Stimulated activated naive CD8-positive, alpha-beta T cell treated with anti-CD3 and anti-CD28 coated beads, Interleukin-15, amount 100 ng/mL, for 72 hours (primary cell): ENCODE measurements around the gene ARID1B.

Source experiments
- ATAC-seq: fragments of 150-1000 bp; cut with Tn5 transposase; 2 replicates; pipeline ENCODE4 v1.10.0; 2021; ENCODE audit warnings: mild to moderate bottlenecking, moderate library complexity
- DNase-seq, 2 donors: peaks; one replicate each; pipeline ENCODE4 v3.0.0; 2021 to 2022
- H3K27ac Mint-ChIP-seq, 2 donors: one replicate each; pipeline ENCODE4 v1.8.0; 2022; ENCODE audit warnings: mild to moderate bottlenecking in 2 of 2, mixed read lengths in 2 of 2, moderate library complexity in 2 of 2
- H3K27me3 Mint-ChIP-seq: one replicate; pipeline ENCODE4 v1.8.0; 2022; ENCODE audit warnings: mixed read lengths
- H3K4me1 Mint-ChIP-seq: one replicate; pipeline ENCODE4 v1.8.0; 2022; ENCODE audit warnings: mild to moderate bottlenecking, mixed read lengths
- H3K4me3 Mint-ChIP-seq, 2 donors: one replicate each; pipeline ENCODE4 v1.8.0; 2022; ENCODE audit warnings: mild to moderate bottlenecking in 2 of 2, mixed read lengths in 2 of 2, moderate library complexity in 1 of 2
- H3K9me3 Mint-ChIP-seq, 2 donors: one replicate each; pipeline ENCODE4 v1.8.0; 2022; ENCODE audit warnings: mixed read lengths in 2 of 2

ARID1B gene

DNA sequence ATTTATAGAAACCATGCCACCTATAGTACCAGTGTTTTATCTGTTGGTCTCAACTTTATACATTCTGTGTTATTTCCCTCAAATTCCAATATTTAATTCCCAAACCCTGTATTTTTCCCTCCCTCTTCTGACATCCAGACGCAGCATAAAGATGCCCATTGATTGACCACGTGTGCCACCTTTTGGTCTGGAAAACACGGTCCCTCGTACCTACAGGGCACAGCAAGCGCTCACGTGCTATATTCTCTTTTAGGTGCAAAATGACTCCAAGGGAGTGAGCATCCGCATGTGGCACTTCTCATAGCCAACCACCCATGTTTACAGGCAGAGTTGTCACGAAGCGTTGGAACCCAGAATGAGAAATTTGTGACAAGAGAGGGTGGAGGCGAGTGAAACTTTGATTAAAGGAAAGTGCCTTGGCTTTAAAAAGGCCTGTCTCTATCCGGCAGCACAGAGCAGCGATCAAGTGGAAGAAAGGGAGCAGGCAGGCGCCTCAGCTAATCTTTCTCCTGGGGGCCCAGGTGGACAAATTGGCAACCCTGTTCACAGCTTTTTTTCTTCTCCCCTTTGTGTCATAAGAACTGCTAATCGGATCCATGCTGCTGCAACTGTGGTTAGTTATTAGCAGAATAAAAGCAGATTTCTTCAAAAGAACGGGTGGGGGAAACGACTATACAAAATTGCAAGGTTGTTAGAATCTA is 320.2 kb downstream of the ARID1B start:
- Mint-ChIP-seq H3K27ac (peak overlapping the region; percentile 72 to 80), H3K27me3 (no peaks in the 10 kb centered on the region), H3K4me1 (peaks cover 58% of the 10 kb centered on the region), H3K9me3 (no peaks in the 10 kb centered on the region), H3K4me3 (no peak overlapping the region)
- ATAC-seq, result no peak
- DNase-seq, result no peak

DNA sequence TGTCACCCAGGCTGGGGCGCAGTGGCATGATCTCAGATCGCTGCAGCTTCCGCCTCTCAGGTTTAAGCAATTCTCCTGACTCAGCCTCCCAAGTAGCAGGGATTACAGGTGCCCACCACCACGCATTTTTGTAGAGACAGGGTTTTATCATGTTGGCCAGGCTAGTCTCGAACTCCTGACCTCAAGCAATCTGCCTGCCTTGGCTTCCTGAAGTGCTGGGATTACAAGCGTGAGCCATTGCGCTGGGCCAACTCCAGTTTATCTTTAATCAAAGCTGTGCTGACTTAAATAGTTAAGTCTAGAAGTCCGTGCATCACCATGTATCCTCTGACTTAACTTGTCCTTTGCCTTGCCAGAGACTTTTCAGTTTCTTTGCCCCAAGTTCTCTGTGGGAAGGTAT is 321.8 kb downstream of the ARID1B start:
- no peak for ATAC-seq

GRCh38 chr6:157099912-157100593 is 322.9 kb downstream of the ARID1B start:
- DNase-seq (peak; percentile 44 to 65), ATAC-seq (peak; percentile 99)
- peak overlapping the region; percentile 47 to 54 for H3K4me3 Mint-ChIP-seq
- peak overlapping the region; percentile 78 to 87 for H3K27ac Mint-ChIP-seq
- H3K9me3 Mint-ChIP-seq, result no peaks in the 10 kb centered on the region
- no peaks in the 10 kb centered on the region for H3K27me3 Mint-ChIP-seq
- H3K4me1 Mint-ChIP-seq, result peaks cover 52% of the 10 kb centered on the region

More for the DNA sequence above, 321.8 kb downstream of the ARID1B start:
- DNase-seq, result no peak
- H3K9me3 Mint-ChIP-seq, result no peaks in the 10 kb centered on the region
- H3K27me3 Mint-ChIP-seq, result no peaks in the 10 kb centered on the region
- no peak overlapping the region for H3K4me3 Mint-ChIP-seq
- no peak overlapping the region for H3K27ac Mint-ChIP-seq
- H3K4me1 Mint-ChIP-seq, result peaks cover 52% of the 10 kb centered on the region

DNA sequence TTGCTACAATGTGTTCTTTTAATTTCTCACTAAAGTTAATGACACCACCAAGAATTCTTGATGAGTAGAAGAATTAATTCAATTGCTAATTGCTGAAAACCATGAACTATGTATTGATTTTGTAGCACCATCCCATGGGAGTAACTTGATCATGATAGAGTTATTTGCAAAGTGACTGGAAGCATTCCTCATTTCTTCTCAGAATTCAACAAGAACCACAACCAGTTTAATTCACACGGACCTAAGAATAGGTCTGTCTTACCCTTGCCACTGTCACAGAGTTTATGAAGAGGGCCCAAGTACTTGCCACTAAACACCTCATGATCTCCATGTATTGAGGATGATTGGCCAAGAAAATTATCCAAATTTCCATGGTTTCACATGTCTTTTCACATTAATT is 324.0 kb downstream of the ARID1B start:
- H3K4me1 Mint-ChIP-seq, result peaks cover 62% of the 10 kb centered on the region
- H3K27ac Mint-ChIP-seq, result peak overlapping the region in 1 of 2 donors; percentile 72
- no peaks in the 10 kb centered on the region for H3K9me3 Mint-ChIP-seq
- no peaks in the 10 kb centered on the region for H3K27me3 Mint-ChIP-seq
- DNase-seq (no peak), ATAC-seq (no peak)
- H3K4me3 Mint-ChIP-seq, result no peak overlapping the region

DNA sequence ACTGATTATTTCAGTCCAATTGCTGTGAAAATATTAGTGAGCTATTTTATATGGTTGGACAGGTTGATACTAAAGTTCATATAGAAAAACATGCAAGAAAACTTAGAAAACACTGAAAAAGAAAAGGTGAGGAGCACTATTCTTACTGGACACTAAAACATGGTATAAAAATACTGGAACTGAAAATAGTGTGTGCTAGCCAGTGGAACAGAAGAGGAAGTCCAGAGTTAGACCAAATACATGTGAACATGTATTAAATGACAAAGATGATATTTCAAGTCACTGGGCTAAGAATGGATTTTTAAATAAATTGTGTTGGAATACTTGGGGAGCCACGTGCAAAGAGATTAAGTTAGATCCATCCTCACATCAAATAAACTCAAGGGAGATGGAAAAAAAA is 327.6 kb downstream of the ARID1B start:
- no peak for DNase-seq
- Mint-ChIP-seq H3K27ac (peak overlapping the region in 1 of 2 donors; percentile 16), H3K9me3 (no peaks in the 10 kb centered on the region), H3K4me1 (peaks cover 61% of the 10 kb centered on the region), H3K4me3 (no peak overlapping the region), H3K27me3 (no peaks in the 10 kb centered on the region)
- no peak for ATAC-seq

DNA sequence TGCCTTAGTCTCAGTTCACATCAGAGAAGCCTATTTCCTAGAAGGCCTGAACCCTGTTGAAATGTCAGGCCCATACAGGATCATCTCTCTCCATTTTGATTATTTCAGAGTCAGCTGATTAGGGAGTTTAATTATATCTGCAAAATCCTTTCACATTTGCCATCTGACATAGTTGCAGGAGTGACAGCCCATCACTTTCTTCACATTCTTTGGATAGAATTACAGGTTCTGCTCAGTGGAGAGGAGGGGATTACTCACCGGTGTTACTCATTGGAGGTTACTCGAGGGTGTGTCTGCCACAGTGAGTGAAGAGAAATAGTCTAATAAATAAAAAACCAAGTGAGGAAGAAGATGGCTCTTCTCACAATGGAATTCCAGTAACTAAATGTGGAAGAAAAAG is 329.3 kb downstream of the ARID1B start:
- no peaks in the 10 kb centered on the region for H3K27me3 Mint-ChIP-seq
- no peak overlapping the region for H3K27ac Mint-ChIP-seq
- peak; percentile 70 for ATAC-seq
- no peak for DNase-seq
- H3K4me3 Mint-ChIP-seq, result no peak overlapping the region
- H3K9me3 Mint-ChIP-seq, result no peaks in the 10 kb centered on the region
- H3K4me1 Mint-ChIP-seq, result peaks cover 52% of the 10 kb centered on the region

GRCh38 chr6:157107571-157107914 is 330.4 kb downstream of the ARID1B start:
- no peaks in the 10 kb centered on the region for H3K27me3 Mint-ChIP-seq
- ATAC-seq, result no peak
- H3K4me3 Mint-ChIP-seq, result peak overlapping the region in 1 of 2 donors; percentile 30
- peaks cover 51% of the 10 kb centered on the region for H3K4me1 Mint-ChIP-seq
- peak overlapping the region; percentile 42 to 72 for H3K27ac Mint-ChIP-seq
- DNase-seq, result no peak
- no peaks in the 10 kb centered on the region for H3K9me3 Mint-ChIP-seq

DNA sequence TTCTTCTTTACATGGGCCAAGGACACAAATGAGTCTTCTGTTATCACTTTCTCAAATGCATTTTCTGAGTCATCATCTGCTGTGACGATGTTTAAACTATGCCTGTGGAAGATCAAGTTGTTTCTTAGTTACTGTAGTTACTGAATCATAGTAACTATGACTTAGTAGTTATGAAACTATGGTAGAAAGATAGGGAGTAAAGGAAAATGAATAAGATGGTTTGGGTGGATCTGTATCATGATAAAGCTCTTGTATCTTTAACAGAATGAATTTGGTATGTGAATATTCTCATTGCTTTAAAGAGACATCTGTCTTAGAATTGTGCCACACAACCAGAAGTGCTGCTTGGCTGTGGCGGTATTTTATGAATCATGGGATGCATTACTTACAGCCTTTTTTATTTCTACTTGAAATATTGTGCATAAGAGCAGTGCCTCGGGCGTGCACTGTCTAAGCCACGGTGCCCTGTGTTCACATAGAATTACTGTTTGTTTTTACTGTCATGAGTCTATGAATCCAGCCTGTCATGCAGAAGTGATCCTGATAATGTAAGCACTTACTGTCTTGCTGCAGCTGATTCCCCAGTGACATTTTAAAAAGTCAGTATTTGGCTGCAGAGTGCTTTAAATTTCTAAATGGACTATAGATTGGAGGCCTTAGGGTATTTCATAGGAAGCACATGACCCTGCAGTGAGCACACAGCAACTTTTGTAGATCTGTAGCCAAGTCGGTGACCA is 330.9 kb downstream of the ARID1B start:
- peak; percentile 95 for ATAC-seq
- DNase-seq, result no peak
- Mint-ChIP-seq H3K27ac (peak overlapping the region in 1 of 2 donors; percentile 72), H3K9me3 (peaks cover 0 to under 1% of the 10 kb centered on the region in 2 donors), H3K27me3 (no peaks in the 10 kb centered on the region), H3K4me1 (peaks cover 51% of the 10 kb centered on the region), H3K4me3 (peak overlapping the region in 1 of 2 donors; percentile 30)

- Mint-ChIP-seq H3K27me3 (no peaks in the 10 kb centered on the region), H3K9me3 (peaks cover 0 to 4% of the 10 kb centered on the region in 2 donors), H3K4me3 (no peak overlapping the region), H3K27ac (peak overlapping the region; percentile 22 to 65), H3K4me1 (peaks cover 50% of the 10 kb centered on the region)
- DNase-seq (no peak), ATAC-seq (no peak)
Measured at GRCh38 chr6:157108923-157109322, 331.7 kb downstream of the ARID1B start.

- no peak for DNase-seq
- Mint-ChIP-seq H3K4me1 (peaks cover 34% of the 10 kb centered on the region), H3K27me3 (no peaks in the 10 kb centered on the region), H3K9me3 (peaks cover 0 to 4% of the 10 kb centered on the region in 2 donors), H3K27ac (no peak overlapping the region), H3K4me3 (no peak overlapping the region)
- ATAC-seq, result no peak
Measured at GRCh38 chr6:157110607-157111006, 333.4 kb downstream of the ARID1B start.

DNA sequence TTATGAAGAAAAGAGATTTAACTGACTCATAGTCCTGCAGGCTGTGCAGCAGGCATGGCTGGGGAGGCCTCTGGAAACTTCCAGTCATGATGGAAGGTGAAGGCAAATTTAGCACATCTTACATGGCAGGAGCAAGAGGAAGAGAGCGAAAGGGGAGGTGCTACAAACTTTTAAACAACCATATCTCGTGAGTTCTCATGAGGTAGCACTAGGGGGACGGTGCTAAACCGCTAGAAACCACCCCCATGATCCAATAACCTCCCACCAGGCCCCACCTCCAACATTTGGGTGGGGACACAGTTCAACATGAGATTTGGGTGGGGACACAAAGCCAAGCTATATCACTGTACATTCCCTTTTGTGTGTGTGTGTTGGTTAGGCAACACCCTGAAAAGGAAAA is 336.2 kb downstream of the ARID1B start:
- DNase-seq (no peak), ATAC-seq (no peak)
- H3K4me3 Mint-ChIP-seq, result no peak overlapping the region
- H3K4me1 Mint-ChIP-seq, result peaks cover 7% of the 10 kb centered on the region
- no peak overlapping the region for H3K27ac Mint-ChIP-seq
- no peaks in the 10 kb centered on the region for H3K27me3 Mint-ChIP-seq
- H3K9me3 Mint-ChIP-seq, result peaks cover 0 to 4% of the 10 kb centered on the region in 2 donors

GRCh38 chr6:157116426-157116825 is 339.2 kb downstream of the ARID1B start:
- ATAC-seq, result no peak
- no peak overlapping the region for H3K27ac Mint-ChIP-seq
- no peak overlapping the region for H3K4me3 Mint-ChIP-seq
- peaks cover 0 to 4% of the 10 kb centered on the region in 2 donors for H3K9me3 Mint-ChIP-seq
- peaks cover under 1% of the 10 kb centered on the region for H3K4me1 Mint-ChIP-seq
- no peaks in the 10 kb centered on the region for H3K27me3 Mint-ChIP-seq
- DNase-seq, result no peak

DNA sequence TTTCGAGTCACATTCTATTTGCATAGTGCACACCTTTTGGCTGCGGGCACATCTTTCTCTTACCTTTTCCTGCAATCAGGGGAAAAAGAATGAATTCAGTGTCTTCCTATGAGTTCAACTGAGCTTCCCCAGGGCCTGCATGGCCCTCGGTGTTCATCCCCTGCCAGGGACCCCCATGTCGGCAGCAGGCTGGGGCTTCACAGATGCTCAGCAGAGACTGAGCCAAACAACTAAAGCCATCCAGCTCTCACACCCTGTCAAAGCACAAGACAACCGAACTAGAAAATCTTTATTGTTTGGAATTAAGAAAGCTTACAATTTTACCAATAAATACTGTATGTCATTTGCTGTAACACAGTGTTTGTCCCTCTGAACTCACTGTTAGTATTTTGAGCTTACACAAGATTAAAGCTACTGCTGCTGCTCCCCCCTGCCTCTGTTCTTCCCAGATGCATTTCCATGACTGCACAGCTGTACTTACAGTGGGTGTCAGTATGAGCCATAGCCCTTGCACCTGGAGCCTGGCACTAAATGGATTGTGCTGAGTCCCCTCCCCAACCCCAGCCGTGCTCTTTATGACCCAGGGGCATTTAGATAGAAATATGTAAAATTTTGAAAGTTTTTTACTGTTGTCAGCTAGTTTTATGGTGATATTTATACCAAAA is 340.4 kb downstream of the ARID1B start:
- H3K27ac Mint-ChIP-seq, result no peak overlapping the region
- H3K4me3 Mint-ChIP-seq, result no peak overlapping the region
- H3K27me3 Mint-ChIP-seq, result no peaks in the 10 kb centered on the region
- H3K9me3 Mint-ChIP-seq, result peaks cover 0 to 4% of the 10 kb centered on the region in 2 donors
- ATAC-seq, result no peak
- no peaks in the 10 kb centered on the region for H3K4me1 Mint-ChIP-seq
- DNase-seq, result no peak

DNA sequence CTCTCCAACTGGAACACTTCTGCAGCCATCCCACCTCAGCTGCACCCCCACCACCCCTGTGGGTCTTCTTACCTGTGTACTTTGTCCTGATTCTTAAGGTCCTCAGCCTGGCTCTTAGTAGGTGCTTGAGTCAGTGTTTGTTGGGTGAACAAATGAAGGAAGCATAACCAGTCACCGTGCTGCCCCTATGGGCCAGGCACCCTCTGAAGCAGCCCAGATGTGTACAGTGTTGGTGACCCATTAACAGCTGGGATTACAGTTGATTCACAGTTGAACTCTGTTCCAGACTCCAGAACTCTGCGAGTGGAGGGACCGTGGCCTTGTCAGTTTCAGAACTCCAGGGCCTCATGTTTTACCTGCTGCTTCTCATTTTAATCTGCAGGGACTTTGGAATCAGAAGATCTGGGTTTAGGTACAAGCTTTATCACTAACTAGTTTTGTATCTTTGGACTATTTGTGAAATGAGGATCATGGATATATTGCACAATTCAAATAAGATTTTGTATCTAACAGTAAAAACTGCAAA is 342.4 kb downstream of the ARID1B start:
- DNase-seq (no peak), ATAC-seq (no peak)
- no peaks in the 10 kb centered on the region for H3K27me3 Mint-ChIP-seq
- peaks cover under 1% of the 10 kb centered on the region for H3K4me1 Mint-ChIP-seq
- H3K27ac Mint-ChIP-seq, result peak overlapping the region in 1 of 2 donors; percentile 81
- no peak overlapping the region for H3K4me3 Mint-ChIP-seq
- no peaks in the 10 kb centered on the region for H3K9me3 Mint-ChIP-seq

DNA sequence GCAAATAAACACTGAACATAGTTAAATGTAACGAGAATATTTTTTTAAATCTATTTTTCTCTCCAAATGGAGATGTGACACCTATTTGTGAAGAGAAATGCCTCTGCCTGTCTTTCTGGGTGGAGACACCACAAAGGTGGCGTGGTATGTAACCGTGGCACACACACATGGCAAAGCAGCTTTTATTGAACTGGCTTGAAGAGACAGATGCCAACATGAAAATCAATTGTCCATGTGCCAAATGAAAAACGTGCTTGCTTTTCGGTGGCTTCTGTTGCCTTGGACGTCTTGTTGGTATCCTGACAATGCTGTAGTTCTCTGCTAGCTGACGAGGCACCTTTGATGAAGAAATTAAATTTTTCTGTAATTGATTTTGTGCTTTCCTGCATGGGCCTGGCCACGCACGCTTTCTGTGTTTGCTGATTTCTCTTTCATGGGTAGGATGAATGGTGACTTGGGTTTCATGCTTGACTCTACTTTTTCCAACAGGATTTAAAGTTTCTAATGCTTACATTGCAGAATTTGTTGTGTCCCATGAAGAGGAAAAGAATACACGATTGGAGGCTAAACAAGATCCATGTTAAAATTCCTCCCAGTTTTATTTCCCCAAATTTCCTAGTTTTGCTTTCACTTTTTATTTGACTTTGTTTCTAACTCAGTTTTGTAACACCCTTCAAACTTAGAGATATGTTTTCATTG is 343.5 kb downstream of the ARID1B start:
- Mint-ChIP-seq H3K4me3 (no peak overlapping the region), H3K27ac (no peak overlapping the region), H3K27me3 (no peaks in the 10 kb centered on the region), H3K9me3 (no peaks in the 10 kb centered on the region), H3K4me1 (peaks cover 6% of the 10 kb centered on the region)
- DNase-seq (no peak), ATAC-seq (no peak)
